IPS-15b (cell line): ENCODE measurements around the gene SSR1.
"Not testable (repeated sequence)": the region's sequence is repeated elsewhere in the genome, so short reads cannot be mapped to it uniquely, and the experiment has no call there.

ENCODE experiments used
- H3K27me3 ChIP-seq: one replicate; pipeline ENCODE4 v1.6.1; 2013; ENCODE audit warnings: low read length; ENCODE audit not compliant: control insufficient read depth, insufficient read depth
- H3K36me3 ChIP-seq: one replicate; pipeline ENCODE4 v1.6.1; 2013; ENCODE audit warnings: low read length; ENCODE audit not compliant: control insufficient read depth, insufficient read depth
- H3K4me1 ChIP-seq: one replicate; pipeline ENCODE4 v1.6.1; 2013; ENCODE audit warnings: mild to moderate bottlenecking, low read length; ENCODE audit not compliant: control insufficient read depth, insufficient read depth
- H3K4me3 ChIP-seq: one replicate; pipeline ENCODE4 v1.5.1; 2013; ENCODE audit warnings: low read depth, low read length
- H3K9ac ChIP-seq: one replicate; pipeline ENCODE4 v1.6.1; 2013; ENCODE audit warnings: low read depth, mild to moderate bottlenecking, low read length
- H3K9me3 ChIP-seq: one replicate; pipeline ENCODE4 v1.6.1; 2013; ENCODE audit warnings: mild to moderate bottlenecking, low read length; ENCODE audit not compliant: control insufficient read depth, insufficient read depth

The SSR1 gene

GRCh38 chr6:7298113-7298512, 14.9 kb downstream of the SSR1 start:
- Histone ChIP-seq H3K4me3 (no peak overlapping the region), H3K36me3 (peaks cover 26% of the 10 kb centered on the region), H3K9ac (no peak overlapping the region), H3K4me1 (no peaks in the 10 kb centered on the region), H3K9me3 (no peaks in the 10 kb centered on the region), H3K27me3 (no peaks in the 10 kb centered on the region)

- no peak overlapping the region for H3K4me3 ChIP-seq
- H3K27me3 ChIP-seq, result no peaks in the 10 kb centered on the region
- H3K9ac ChIP-seq, result no peak overlapping the region
- H3K4me1 ChIP-seq, result no peaks in the 10 kb centered on the region
- no peaks in the 10 kb centered on the region for H3K9me3 ChIP-seq
- H3K36me3 ChIP-seq, result peaks cover 15% of the 10 kb centered on the region
These were observed 16.4 kb downstream of the SSR1 start for GRCh38 chr6:7296602-7297001.

DNA sequence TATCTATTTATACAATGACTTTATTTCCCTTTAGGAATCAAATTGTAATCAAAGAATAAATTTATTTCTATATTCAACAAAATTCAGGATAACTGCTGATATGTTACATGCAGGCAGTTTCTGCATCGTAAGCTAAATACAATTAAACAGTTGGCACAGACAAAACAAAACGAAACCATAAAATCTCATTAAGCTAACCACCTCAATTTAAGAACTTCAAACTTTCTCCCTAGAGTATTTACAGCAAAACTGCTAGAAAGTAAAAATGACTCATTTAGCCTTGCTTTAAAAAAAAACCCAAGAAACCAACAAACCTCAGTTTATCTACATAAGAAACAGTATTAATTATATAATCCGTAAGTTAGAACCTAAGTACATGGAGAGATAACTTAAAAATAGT, 17.1 kb downstream of the SSR1 start:
- no peaks in the 10 kb centered on the region for H3K27me3 ChIP-seq
- no peak overlapping the region for H3K4me3 ChIP-seq
- H3K9ac ChIP-seq, result no peak overlapping the region
- H3K36me3 ChIP-seq, result peaks cover 8% of the 10 kb centered on the region
- no peaks in the 10 kb centered on the region for H3K9me3 ChIP-seq
- no peaks in the 10 kb centered on the region for H3K4me1 ChIP-seq

GRCh38 chr6:7292596-7293255, 20.3 kb downstream of the SSR1 start:
- Histone ChIP-seq H3K4me3 (no peak overlapping the region), H3K36me3 (peaks cover 12% of the 10 kb centered on the region), H3K27me3 (no peaks in the 10 kb centered on the region), H3K9ac (no peak overlapping the region), H3K4me1 (no peaks in the 10 kb centered on the region), H3K9me3 (no peaks in the 10 kb centered on the region)

GRCh38 chr6:7290079-7290478, 22.9 kb downstream of the SSR1 start:
- no peaks in the 10 kb centered on the region for H3K27me3 ChIP-seq
- H3K9me3 ChIP-seq, result no peaks in the 10 kb centered on the region
- no peak overlapping the region for H3K9ac ChIP-seq
- no peak overlapping the region for H3K4me3 ChIP-seq
- H3K4me1 ChIP-seq, result no peaks in the 10 kb centered on the region
- peaks cover 8% of the 10 kb centered on the region for H3K36me3 ChIP-seq

- Histone ChIP-seq H3K27me3 (no peaks in the 10 kb centered on the region), H3K4me1 (no peaks in the 10 kb centered on the region), H3K36me3 (peaks cover 8% of the 10 kb centered on the region), H3K4me3 (no peak overlapping the region), H3K9ac (no peak overlapping the region), H3K9me3 (no peaks in the 10 kb centered on the region)
These were observed 27.6 kb downstream of the SSR1 start for GRCh38 chr6:7285416-7285815.

GRCh38 chr6:7283676-7284075, 29.3 kb downstream of the SSR1 start:
- no peak overlapping the region for H3K4me3 ChIP-seq
- no peaks in the 10 kb centered on the region for H3K36me3 ChIP-seq
- H3K27me3 ChIP-seq, result no peaks in the 10 kb centered on the region
- H3K9me3 ChIP-seq, result no peaks in the 10 kb centered on the region
- H3K4me1 ChIP-seq, result no peaks in the 10 kb centered on the region
- H3K9ac ChIP-seq, result no peak overlapping the region

DNA sequence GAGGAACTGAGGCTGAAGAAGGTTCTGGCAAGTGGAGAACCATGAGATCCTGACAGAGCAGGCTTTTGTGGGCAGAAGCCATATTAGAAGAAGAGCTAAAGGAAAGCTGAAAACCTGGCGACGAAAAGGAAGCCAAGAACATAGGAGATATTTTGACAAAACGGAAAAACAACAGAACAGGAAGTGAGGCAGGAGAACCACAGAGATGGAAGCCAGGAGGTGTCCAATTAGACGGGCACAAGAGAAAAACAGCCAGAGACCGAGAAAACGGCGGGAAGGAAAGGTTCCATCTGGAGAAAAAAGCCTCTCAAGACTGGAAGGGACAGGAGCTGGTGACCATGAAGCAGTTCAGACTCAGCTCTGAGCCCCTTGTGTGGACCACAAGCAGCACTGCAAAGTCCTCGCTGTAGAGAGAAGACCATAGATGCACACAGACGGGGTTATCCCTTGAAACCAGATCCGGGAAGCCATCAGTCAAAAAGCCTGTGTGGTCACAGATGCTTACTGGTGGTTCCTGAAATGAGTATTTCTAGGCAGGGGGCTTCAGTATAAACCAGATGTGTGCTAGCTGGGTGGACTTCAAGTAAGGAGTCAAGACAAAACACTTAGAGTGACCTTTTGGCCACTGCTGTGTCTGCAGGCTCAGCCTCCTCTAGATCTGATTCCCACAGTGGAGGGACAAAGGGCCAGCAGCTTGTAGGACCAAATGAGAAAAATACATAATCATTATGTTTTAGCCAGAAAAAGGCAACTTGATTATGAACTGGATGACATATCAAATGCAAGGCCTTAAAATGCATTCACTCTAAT, 30.7 kb downstream of the SSR1 start:
- Histone ChIP-seq H3K27me3 (no peaks in the 10 kb centered on the region), H3K9ac (no peak overlapping the region), H3K36me3 (no peaks in the 10 kb centered on the region), H3K9me3 (no peaks in the 10 kb centered on the region), H3K4me3 (no peak overlapping the region), H3K4me1 (no peaks in the 10 kb centered on the region)

DNA sequence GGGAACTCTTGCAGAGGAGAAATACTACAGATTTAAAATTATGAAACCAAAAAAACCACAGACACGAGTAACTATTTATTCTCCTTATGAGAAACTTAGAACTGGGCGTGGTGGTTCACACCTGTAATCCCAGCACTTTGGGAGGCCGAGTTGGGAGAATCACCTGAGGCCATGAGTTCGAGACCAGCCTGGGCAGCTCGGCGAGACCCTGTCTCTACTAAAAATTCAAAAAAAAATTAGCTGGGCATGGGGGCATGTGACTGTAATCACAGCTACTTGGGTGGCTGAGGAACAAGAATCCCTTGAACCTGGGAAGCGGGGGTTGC, 36.8 kb downstream of the SSR1 start:
- no peaks in the 10 kb centered on the region for H3K4me1 ChIP-seq
- no peaks in the 10 kb centered on the region for H3K9me3 ChIP-seq
- no peak overlapping the region for H3K4me3 ChIP-seq
- H3K36me3 ChIP-seq, result no peaks in the 10 kb centered on the region
- H3K9ac ChIP-seq, result no peak overlapping the region
- no peaks in the 10 kb centered on the region for H3K27me3 ChIP-seq

GRCh38 chr6:7274525-7274924, 38.5 kb downstream of the SSR1 start:
- not testable (repeated sequence) for H3K36me3 ChIP-seq, H3K9ac ChIP-seq, H3K9me3 ChIP-seq, H3K4me1 ChIP-seq, H3K27me3 ChIP-seq, H3K4me3 ChIP-seq

DNA sequence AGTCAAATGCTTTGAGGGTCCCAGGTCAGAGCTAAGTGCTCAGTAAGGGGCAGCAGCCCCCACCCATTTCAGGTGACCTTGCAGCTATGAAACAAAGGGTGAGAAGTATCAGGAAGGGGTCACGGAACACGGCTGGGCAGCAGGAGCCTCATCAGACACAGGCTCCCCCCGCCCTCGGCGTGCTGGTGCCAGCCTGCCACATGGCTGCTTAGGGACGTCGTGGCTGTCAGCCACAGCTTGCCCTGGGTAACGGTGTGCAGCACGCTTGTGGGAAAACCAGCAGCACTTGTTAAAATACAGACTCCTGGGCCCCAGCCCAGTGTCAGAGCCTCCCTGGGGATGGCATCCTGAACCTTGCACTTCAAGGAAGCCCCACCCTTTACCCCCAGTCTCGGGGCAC, 39.3 kb downstream of the SSR1 start:
- Histone ChIP-seq H3K27me3 (no peaks in the 10 kb centered on the region), H3K9me3 (no peaks in the 10 kb centered on the region), H3K36me3 (no peaks in the 10 kb centered on the region), H3K9ac (no peak overlapping the region), H3K4me1 (no peaks in the 10 kb centered on the region), H3K4me3 (no peak overlapping the region)

GRCh38 chr6:7271205-7271534, 41.8 kb downstream of the SSR1 start:
- Histone ChIP-seq H3K36me3 (no peaks in the 10 kb centered on the region), H3K27me3 (no peaks in the 10 kb centered on the region), H3K9ac (no peak overlapping the region), H3K4me3 (no peak overlapping the region), H3K4me1 (no peaks in the 10 kb centered on the region), H3K9me3 (no peaks in the 10 kb centered on the region)
